Keratinocyte (primary cell): ENCODE measurements around the gene WIPF3.

Experiments used
- EZH2 ChIP-seq: IDR thresholded peaks from one replicate; pipeline ENCODE4 v1.6.1; 2012; ENCODE audit warnings: inconsistent platforms, mild to moderate bottlenecking, low read length, moderate library complexity
- TF ChIP-seq, protein P1 (sequence below), 3 experiments: IDR thresholded peaks in 1 of 3; conservative IDR thresholded peaks in 1 of 3; optimal IDR thresholded peaks in 1 of 3; 2 replicates in 2 of 3; 3 replicates in 1 of 3; pipeline versions ENCODE3 to v1.5.1; 2011; ENCODE audit warnings: low read length in 3 of 3, mild to moderate bottlenecking in 3 of 3, moderate library complexity in 2 of 3, control low read depth in 1 of 3, inconsistent platforms in 1 of 3; ENCODE audit not compliant: insufficient read depth in 2 of 3; ENCODE audit errors: extremely low read depth in 1 of 3

DNA sequence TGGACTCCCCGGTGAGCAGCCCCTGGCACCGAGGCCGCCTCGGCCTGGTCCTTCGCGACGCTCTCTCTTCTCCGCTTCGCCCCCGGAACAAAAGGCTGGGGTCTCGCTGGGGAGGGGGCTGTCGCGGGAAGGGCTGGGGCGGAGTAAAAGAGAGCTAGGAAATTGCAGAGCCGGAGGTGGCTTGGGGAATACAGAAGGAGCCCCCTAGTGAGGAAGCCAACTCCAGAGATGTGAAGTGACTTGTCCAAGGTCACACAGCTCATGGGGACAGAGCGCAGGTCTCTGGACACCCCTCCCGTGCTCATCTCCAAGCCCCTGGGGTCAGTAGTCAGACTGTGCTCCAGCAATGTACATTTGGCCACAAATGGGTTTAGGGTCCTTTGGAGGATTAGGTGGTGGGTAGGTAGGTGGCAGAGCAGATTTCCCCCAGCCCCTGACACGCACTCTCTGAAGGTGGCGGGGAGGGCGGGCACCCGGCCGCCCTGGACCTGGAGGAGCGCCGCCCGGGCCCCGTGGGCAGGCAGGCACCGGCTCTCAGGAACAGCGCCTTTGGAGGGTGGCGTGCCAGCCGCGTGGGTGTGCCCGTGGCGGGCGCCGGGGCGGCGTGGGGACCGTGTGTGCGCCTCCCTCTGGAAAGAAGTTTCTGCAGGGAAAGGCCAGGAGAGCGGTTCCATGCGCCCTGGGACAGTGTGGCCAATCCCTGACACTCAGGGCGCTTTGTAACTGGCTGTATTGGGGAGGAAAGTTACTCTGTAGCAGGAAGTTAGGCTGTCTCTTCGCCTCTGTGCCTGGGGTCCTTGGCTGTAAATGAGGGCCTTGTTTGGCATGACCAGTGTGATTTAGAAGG lies 910 bp downstream of the WIPF3 start:
- TF ChIP-seq, protein P1, sequence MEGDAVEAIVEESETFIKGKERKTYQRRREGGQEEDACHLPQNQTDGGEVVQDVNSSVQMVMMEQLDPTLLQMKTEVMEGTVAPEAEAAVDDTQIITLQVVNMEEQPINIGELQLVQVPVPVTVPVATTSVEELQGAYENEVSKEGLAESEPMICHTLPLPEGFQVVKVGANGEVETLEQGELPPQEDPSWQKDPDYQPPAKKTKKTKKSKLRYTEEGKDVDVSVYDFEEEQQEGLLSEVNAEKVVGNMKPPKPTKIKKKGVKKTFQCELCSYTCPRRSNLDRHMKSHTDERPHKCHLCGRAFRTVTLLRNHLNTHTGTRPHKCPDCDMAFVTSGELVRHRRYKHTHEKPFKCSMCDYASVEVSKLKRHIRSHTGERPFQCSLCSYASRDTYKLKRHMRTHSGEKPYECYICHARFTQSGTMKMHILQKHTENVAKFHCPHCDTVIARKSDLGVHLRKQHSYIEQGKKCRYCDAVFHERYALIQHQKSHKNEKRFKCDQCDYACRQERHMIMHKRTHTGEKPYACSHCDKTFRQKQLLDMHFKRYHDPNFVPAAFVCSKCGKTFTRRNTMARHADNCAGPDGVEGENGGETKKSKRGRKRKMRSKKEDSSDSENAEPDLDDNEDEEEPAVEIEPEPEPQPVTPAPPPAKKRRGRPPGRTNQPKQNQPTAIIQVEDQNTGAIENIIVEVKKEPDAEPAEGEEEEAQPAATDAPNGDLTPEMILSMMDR (optimal IDR thresholded peaks at IDR 0.05 in 1 of 3, IDR thresholded peaks at IDR 0.05 in 1 of 3, conservative IDR thresholded peaks at IDR 0.05 in 1 of 3; ENCODE audit: extremely low read depth in 1 of 3, insufficient read depth in 2 of 3, low read length in 3 of 3): no peak
- peak; percentile 92 for TF ChIP-seq EZH2
